Progenitor cell of endocrine pancreas (in vitro differentiated cells): Measurements from ENCODE around the gene HSPB9. TPM values are rescaled to one million over a fixed set of nuclear protein-coding genes. Genes with fewer than 3 reads are reported as not detected.
A peak's percentile ranks its signal among the peaks of the same experiment; 100 is the strongest.

Experiments
- DNase-seq: peaks from one replicate; pipeline ENCODE4 v3.0.0; 2021; ENCODE audit warnings: low spot score; ENCODE audit not compliant: unreplicated experiment
- H3K27ac Mint-ChIP-seq: 2 replicates; pipeline ENCODE4 v1.8.0; 2021; ENCODE audit warnings: mild to moderate bottlenecking, moderate library complexity, mixed read lengths
- H3K27me3 Mint-ChIP-seq: 2 replicates; pipeline ENCODE4 v1.8.0; 2021; ENCODE audit warnings: mixed read lengths
- H3K36me3 Mint-ChIP-seq: 2 replicates; pipeline ENCODE4 v1.8.0; 2022; ENCODE audit warnings: mixed read lengths; ENCODE audit not compliant: insufficient read depth
- H3K4me1 Mint-ChIP-seq: 2 replicates; pipeline ENCODE4 v1.8.0; 2021; ENCODE audit warnings: low read depth, mixed read lengths
- H3K4me3 Mint-ChIP-seq: 2 replicates; pipeline ENCODE4 v1.8.0; 2021; ENCODE audit warnings: low read depth, mild to moderate bottlenecking, moderate library complexity, mixed read lengths
- H3K9me3 Mint-ChIP-seq: 2 replicates; pipeline ENCODE4 v1.8.0; 2021; ENCODE audit warnings: low read depth, mixed read lengths
- CTCF ChIP-seq: fragments of 200-600 bp; sonication (generic); IDR thresholded peaks from one replicate; pipeline ENCODE4 v1.5.0; 2021; ENCODE audit warnings: antibody characterized with exemption, mild to moderate bottlenecking; ENCODE audit not compliant: unreplicated experiment
- total RNA-seq: library from RNA; stranded (reverse); gene quantifications from 2 replicates; pipeline ENCODE4 v1.2.1, GENCODE V29; 2021

The HSPB9 gene
- total RNA-seq, 1 donor from 2014 or later = not detected

- Mint-ChIP-seq H3K9me3 (no peaks in the 10 kb centered on the region), H3K27ac (peak overlapping the region; percentile 29), H3K36me3 (peaks cover 2% of the 10 kb centered on the region), H3K27me3 (peaks cover 34% of the 10 kb centered on the region), H3K4me3 (no peak overlapping the region), H3K4me1 (no peaks in the 10 kb centered on the region)
- no peak for DNase-seq
- no peak for TF ChIP-seq CTCF
Measured at GRCh38 chr17:42110301-42111264, 12.0 kb upstream of the HSPB9 start.

- no peak overlapping the region for H3K27ac Mint-ChIP-seq
Measured at GRCh38 chr17:42111265-42111636, 11.4 kb upstream of the HSPB9 start.

GRCh38 chr17:42111871-42112551, 10.6 kb upstream of the HSPB9 start:
- Mint-ChIP-seq H3K27ac (no peak overlapping the region), H3K4me3 (no peak overlapping the region), H3K36me3 (peaks cover 3% of the 10 kb centered on the region), H3K4me1 (no peaks in the 10 kb centered on the region), H3K9me3 (no peaks in the 10 kb centered on the region), H3K27me3 (peaks cover 23% of the 10 kb centered on the region)
- TF ChIP-seq CTCF = no peak
- no peak for DNase-seq

More at GRCh38 chr17:42111265-42111636, 11.4 kb upstream of the HSPB9 start:
- no peak overlapping the region for H3K4me3 Mint-ChIP-seq
- H3K27me3 Mint-ChIP-seq = peaks cover 28% of the 10 kb centered on the region
- H3K9me3 Mint-ChIP-seq = no peaks in the 10 kb centered on the region
- no peaks in the 10 kb centered on the region for H3K4me1 Mint-ChIP-seq
- H3K36me3 Mint-ChIP-seq = peaks cover 2% of the 10 kb centered on the region
- no peak for TF ChIP-seq CTCF
- no peak for DNase-seq

- no peak for TF ChIP-seq CTCF
- no peaks in the 10 kb centered on the region for H3K4me1 Mint-ChIP-seq
- H3K9me3 Mint-ChIP-seq = no peaks in the 10 kb centered on the region
- peaks cover 4% of the 10 kb centered on the region for H3K36me3 Mint-ChIP-seq
- no peak within 1 kb of the TSS for H3K27ac Mint-ChIP-seq
- H3K27me3 Mint-ChIP-seq = peaks cover 20% of the 10 kb centered on the region
- DNase-seq = no peak
- H3K4me3 Mint-ChIP-seq = no peak within 1 kb of the TSS
Measured at GRCh38 chr17:42112552-42113176, 9.9 kb upstream of the HSPB9 start, which contains the start of gene DHX58. TSS of gene DHX58 (minus strand) at chr17:42112714. CDS start at chr17:42111892, 822 bp downstream.
